ENCODE measurements around the gene CXCL14. TPM values are rescaled to one million over a fixed set of nuclear protein-coding genes. Genes with fewer than 3 reads are reported as not detected.

Gene CXCL14
- total RNA-seq, 1 experiment from 2014 or later, result not detected

DNA sequence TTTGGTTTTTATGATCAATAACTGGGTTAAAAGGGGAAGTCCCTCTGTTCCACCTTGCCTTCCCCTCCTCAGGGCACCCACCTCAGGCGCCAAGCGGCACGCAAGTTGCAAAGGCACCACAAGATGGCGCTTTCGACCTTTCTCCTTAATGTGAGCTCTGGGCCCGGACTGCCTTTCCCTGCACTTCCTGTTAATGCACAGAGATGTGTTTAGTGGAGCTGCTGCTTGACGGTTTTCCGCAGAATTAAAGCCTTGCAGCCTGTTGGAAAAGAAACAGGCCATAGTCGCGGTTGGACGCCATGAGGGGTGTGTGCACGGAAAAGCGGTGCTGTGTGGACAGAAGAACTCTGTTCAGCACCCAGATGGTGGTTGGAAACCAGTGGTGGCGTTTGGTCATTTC is 17.9 kb downstream of the CXCL14 start:
- H4K20me1 ChIP-seq (ENCODE audit: low read length), result no peaks in the 10 kb centered on the region
- H3F3A ChIP-seq (ENCODE audit: low read length, unreplicated experiment), result no peaks in the 10 kb centered on the region
- no peak overlapping the region for H3K4me3 ChIP-seq (ENCODE audit: low read length)
- TF ChIP-seq, protein P1, sequence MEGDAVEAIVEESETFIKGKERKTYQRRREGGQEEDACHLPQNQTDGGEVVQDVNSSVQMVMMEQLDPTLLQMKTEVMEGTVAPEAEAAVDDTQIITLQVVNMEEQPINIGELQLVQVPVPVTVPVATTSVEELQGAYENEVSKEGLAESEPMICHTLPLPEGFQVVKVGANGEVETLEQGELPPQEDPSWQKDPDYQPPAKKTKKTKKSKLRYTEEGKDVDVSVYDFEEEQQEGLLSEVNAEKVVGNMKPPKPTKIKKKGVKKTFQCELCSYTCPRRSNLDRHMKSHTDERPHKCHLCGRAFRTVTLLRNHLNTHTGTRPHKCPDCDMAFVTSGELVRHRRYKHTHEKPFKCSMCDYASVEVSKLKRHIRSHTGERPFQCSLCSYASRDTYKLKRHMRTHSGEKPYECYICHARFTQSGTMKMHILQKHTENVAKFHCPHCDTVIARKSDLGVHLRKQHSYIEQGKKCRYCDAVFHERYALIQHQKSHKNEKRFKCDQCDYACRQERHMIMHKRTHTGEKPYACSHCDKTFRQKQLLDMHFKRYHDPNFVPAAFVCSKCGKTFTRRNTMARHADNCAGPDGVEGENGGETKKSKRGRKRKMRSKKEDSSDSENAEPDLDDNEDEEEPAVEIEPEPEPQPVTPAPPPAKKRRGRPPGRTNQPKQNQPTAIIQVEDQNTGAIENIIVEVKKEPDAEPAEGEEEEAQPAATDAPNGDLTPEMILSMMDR (conservative IDR thresholded peaks at IDR 0.05; ENCODE audit: low read depth, low read length), result peak; percentile 75
- TF ChIP-seq EZH2 (IDR thresholded peaks at IDR 0.05; ENCODE audit: low read length, unreplicated experiment), result no peak
- BruUV-seq (replicated peaks), result no TSS peak
- no peaks in the 10 kb centered on the region for H3K9me3 ChIP-seq (ENCODE audit: low read length)
- CTCF ChIA-PET, result interaction anchor here (0.6 to 0.8 kb wide), 4 partner anchors 11 to 192 kb away, joined by 3 to 4 read pairs (median 4); no protein-coding TSS in a partner anchor
- no peaks in the 10 kb centered on the region for H3K36me3 ChIP-seq (ENCODE audit: low read depth, low read length)
- POLR2A ChIA-PET (ENCODE audit: unreplicated experiment), result no interaction called here
- no peaks in the 10 kb centered on the region for H3K4me1 ChIP-seq (ENCODE audit: insufficient read depth, low read length)
- H3K4me2 ChIP-seq (ENCODE audit: low read length), result no peak overlapping the region
- ATAC-seq (peak; percentile 94), DNase-seq (peak; percentile 78)
- intact Hi-C loops (cut with micrococcal nuclease), result loop anchor here (10.0 kb wide), 2 partner anchors 264 to 504 kb away; no protein-coding TSS in a partner anchor
- peaks cover 5% of the 10 kb centered on the region; the same call in 1 of the 2 replicates for H3K27me3 ChIP-seq (ENCODE audit: low read length)
- no peak overlapping the region for H3K9ac ChIP-seq (ENCODE audit: low read length)
- no peaks in the 10 kb centered on the region for H3K79me2 ChIP-seq (ENCODE audit: low read length)
- H3K9me2 ChIP-seq (replicated peaks; ENCODE audit: low read length), result no peaks in the 10 kb centered on the region
- H2AFZ ChIP-seq (ENCODE audit: low read length), result peak overlapping the region; percentile 49; the same call in 1 of the 2 replicates
- H3K27ac ChIP-seq (ENCODE audit: low read length), result no peak overlapping the region

DNA sequence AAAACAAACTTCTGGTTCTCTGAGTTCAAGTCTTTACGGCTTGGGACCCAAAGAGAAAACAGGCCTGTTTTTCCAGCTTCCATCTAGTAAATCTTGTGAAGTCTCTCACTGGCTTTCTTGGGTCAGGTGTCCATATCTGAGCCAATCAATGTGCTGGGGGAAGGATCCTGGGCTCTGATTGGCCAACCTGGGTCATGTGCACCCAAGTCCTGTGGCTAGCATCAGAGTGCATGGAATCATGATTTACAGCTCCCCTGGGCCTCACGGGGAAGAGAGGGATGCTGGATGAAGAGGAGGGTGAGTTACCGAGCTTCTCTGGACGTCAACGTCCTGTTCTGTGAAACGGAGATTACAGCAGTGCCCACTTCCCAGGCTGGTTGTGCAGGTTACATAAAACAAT is 19.4 kb downstream of the CXCL14 start:
- TF ChIP-seq EZH2 (IDR thresholded peaks at IDR 0.05; ENCODE audit: low read length, unreplicated experiment), result no peak
- no peak for TF ChIP-seq EZH2phosphoT487 (IDR thresholded peaks at IDR 0.05; ENCODE audit: borderline replicate concordance, low read length)
- TF ChIP-seq, protein P1 (conservative IDR thresholded peaks at IDR 0.05; ENCODE audit: low read depth, low read length), result no peak
- Histone ChIP-seq H3K4me1 (ENCODE audit: insufficient read depth, low read length) (no peaks in the 10 kb centered on the region), H3F3A (ENCODE audit: low read length, unreplicated experiment) (no peaks in the 10 kb centered on the region), H3K36me3 (ENCODE audit: low read depth, low read length) (no peaks in the 10 kb centered on the region), H3K27ac (ENCODE audit: low read length) (no peak overlapping the region), H3K9ac (ENCODE audit: low read length) (no peak overlapping the region), H3K4me2 (ENCODE audit: low read length) (no peak overlapping the region), H4K20me1 (ENCODE audit: low read length) (no peaks in the 10 kb centered on the region), H3K4me3 (ENCODE audit: low read length) (no peak overlapping the region), H3K27me3 (ENCODE audit: low read length) (peaks cover 9% of the 10 kb centered on the region), H3K9me2 (replicated peaks; ENCODE audit: low read length) (no peaks in the 10 kb centered on the region), H3K79me2 (ENCODE audit: low read length) (no peaks in the 10 kb centered on the region), H3K9me3 (ENCODE audit: low read length) (no peaks in the 10 kb centered on the region), H2AFZ (ENCODE audit: low read length) (no peak overlapping the region)
- DNase-seq (peak; percentile 19), ATAC-seq (no peak)
- no TSS peak for BruUV-seq (replicated peaks)
- intact Hi-C loops (cut with micrococcal nuclease), result no loop called here
- POLR2A ChIA-PET (ENCODE audit: unreplicated experiment), result interaction anchor here (0.7 kb wide), 1 partner anchor 111 kb away, joined by 4 read pairs; no protein-coding TSS in a partner anchor
- CTCF ChIA-PET, result no interaction called here

DNA sequence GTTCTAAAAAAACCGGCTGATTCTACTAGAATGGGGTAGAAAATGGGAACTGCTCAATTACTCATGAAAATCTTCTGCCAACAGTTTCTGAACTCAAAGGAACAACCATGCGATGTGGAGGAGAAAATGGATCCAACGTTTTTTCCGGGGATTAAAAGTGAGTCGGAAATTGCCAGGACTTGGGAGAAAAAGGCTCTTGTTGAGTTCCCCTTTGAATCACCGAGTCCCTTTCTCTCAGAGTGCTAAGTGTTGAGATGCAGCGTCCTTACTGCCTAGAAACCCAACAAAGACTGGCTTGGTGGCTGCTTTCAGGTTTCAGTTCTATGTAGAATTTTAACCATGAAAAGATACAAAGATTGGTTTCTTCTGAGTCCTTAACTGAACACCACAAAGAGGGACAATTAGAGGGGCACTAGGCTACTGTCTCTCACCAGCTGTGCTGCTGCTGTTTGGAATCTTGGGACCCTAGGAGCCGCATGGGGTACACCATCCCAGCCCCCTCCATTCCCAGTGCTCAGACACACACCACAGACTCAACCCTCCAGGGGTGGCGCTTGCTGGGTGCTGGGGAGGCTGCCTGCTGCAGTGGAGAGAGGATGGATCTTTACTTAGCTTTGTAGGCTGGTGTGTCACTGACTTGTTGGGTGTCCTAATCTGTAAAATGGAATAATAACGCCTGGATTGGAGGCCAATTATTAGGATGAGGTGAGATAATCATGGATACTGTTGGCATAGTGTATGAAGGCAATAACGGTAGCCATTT is 21.5 kb downstream of the CXCL14 start:
- no peak overlapping the region for H2AFZ ChIP-seq (ENCODE audit: low read length)

More for the DNA sequence above, 21.5 kb downstream of the CXCL14 start:
- Histone ChIP-seq H3K79me2 (ENCODE audit: low read length) (no peaks in the 10 kb centered on the region), H3K27me3 (ENCODE audit: low read length) (peaks cover 9% of the 10 kb centered on the region), H4K20me1 (ENCODE audit: low read length) (no peaks in the 10 kb centered on the region), H3K4me2 (ENCODE audit: low read length) (no peak overlapping the region), H3K4me3 (ENCODE audit: low read length) (no peak overlapping the region), H3K9ac (ENCODE audit: low read length) (no peak overlapping the region), H3K9me3 (ENCODE audit: low read length) (no peaks in the 10 kb centered on the region), H3K27ac (ENCODE audit: low read length) (no peak overlapping the region), H3F3A (ENCODE audit: low read length, unreplicated experiment) (no peaks in the 10 kb centered on the region), H3K4me1 (ENCODE audit: insufficient read depth, low read length) (no peaks in the 10 kb centered on the region), H3K9me2 (replicated peaks; ENCODE audit: low read length) (no peaks in the 10 kb centered on the region), H3K36me3 (ENCODE audit: low read depth, low read length) (no peaks in the 10 kb centered on the region)
- ChIA-PET POLR2A (ENCODE audit: unreplicated experiment) (no interaction called here), CTCF (no interaction called here)
- no peak for TF ChIP-seq EZH2phosphoT487 (IDR thresholded peaks at IDR 0.05; ENCODE audit: borderline replicate concordance, low read length)
- TF ChIP-seq EZH2 (IDR thresholded peaks at IDR 0.05; ENCODE audit: low read length, unreplicated experiment), result no peak
- TF ChIP-seq, protein P1 (conservative IDR thresholded peaks at IDR 0.05; ENCODE audit: low read depth, low read length), result no peak
- BruUV-seq (replicated peaks), result no TSS peak
- intact Hi-C loops (cut with micrococcal nuclease), result no loop called here
- ATAC-seq, result no peak
- DNase-seq, result no peak

Measured in PC-3 (cell line).